ENCODE measurements around the gene FMN1. TPM values are rescaled to one million over a fixed set of nuclear protein-coding genes. Genes with fewer than 3 reads are reported as not detected.
"Not testable (repeated sequence)": the region's sequence is repeated elsewhere in the genome, so short reads cannot be mapped to it uniquely, and the experiment has no call there.

Gene FMN1
- total RNA-seq, 6 donors from 2014 or later: 20.2 to 176 (median 53.8) TPM

DNA sequence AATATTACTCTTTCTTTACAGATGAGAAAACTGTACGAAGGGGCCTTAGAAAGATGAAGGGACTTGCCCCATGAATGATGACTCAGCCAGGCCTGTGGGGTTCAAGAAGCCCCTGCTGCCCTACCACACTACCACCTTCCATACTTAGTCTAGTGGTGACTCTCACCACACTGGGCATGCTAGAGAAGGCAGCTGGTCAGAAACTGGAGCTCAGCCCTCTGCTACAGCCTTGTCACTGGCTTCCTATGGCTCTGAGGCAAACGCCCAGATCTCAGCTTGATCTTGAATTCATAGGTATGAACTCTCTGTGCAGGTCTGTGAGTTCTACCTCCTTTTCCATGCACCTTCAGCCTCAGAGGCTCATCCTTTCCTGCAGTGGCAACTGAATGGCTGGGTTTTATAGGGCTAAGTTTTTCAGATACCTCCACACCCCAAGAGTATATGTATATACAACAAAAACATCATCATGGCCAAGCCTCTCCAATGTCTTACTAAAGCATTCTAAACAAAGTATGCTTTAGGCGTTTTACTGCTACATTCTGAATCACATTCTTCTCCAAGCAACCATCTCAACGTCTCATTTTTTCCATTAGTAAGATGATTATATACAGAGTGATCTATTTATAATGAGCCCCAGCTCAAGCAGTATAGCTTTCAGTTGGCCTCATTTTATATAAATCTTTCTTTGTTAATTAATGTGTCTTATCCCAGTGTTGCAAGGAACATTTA, 242.6 kb downstream of the FMN1 start:
- Histone ChIP-seq H3K4me1 (peaks cover 0 to 4% (median 0%) of the 10 kb centered on the region in 4 donors), H3K9me3 (no peaks in the 10 kb centered on the region), H3K27me3 (no peaks in the 10 kb centered on the region), H3K4me3 (no peak overlapping the region), H3K27ac (no peak overlapping the region), H3K36me3 (no peaks in the 10 kb centered on the region)
- DNase-seq (no peak), ATAC-seq (ENCODE audit: low FRiP score in 2 of 2) (peak; percentile 15 to 21)
- whole genome bisulfite sequencing, 2 donors: 64 to 71% methylated on average over 4 of the region's 4 CpGs
- TF ChIP-seq EP300 (IDR thresholded peaks at IDR 0.05) (no peak), POLR2AphosphoS5 (IDR thresholded peaks at IDR 0.05) (no peak), CTCF (IDR thresholded peaks at IDR 0.05) (no peak), POLR2A (IDR thresholded peaks at IDR 0.05) (no peak)

DNA sequence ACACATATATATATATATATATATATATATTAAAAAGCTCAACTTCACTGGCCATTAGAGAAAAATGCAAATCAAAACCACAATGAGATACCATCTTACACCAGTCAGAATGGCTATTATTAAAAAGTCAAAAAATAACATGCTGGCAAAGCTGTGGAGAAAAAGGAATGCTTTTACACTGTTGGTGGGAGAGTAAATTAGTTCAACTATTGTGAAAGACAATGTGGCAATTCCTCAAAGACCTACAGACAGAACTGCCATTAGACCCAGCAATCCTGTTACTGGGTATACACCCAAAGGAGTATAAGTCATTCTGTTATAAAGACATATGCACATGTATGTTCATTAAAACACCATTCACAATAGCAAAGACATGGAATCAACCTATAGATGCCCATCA, 244.5 kb downstream of the FMN1 start:
- not testable (repeated sequence) for H3K27me3 ChIP-seq; H3K36me3 ChIP-seq; H3K4me3 ChIP-seq; H3K4me1 ChIP-seq; H3K27ac ChIP-seq; DNase-seq; ATAC-seq (ENCODE audit: low FRiP score in 2 of 2); H3K9me3 ChIP-seq

DNA sequence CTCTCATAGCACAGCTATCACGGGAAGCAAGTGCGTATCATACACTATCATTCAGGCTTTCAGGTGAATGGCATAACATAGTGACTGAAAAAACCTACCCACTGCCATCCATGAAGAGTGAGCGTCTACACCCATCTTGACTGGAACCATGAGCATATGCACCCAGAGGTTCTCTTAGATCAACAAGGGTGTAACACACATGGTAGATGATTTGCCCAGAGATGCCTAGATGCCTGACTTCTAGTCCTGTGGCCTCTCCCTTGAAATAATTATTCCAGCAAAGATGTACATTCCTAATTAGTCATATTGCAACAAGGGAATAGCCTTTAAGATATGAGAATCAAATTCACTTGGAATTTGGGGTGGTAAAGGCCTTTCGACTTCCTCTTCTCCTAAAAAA, 248.3 kb downstream of the FMN1 start:
- no peaks in the 10 kb centered on the region for H3K36me3 ChIP-seq
- no peak overlapping the region for H3K4me3 ChIP-seq
- no peaks in the 10 kb centered on the region for H3K4me1 ChIP-seq
- ATAC-seq (ENCODE audit: low FRiP score in 2 of 2): no peak
- H3K9me3 ChIP-seq: no peaks in the 10 kb centered on the region
- WGBS, 2 donors: 85 to 96% methylated on average over 4 of the region's 4 CpGs
- no peaks in the 10 kb centered on the region for H3K27me3 ChIP-seq
- TF ChIP-seq EP300 (IDR thresholded peaks at IDR 0.05) (no peak), POLR2AphosphoS5 (IDR thresholded peaks at IDR 0.05) (no peak), CTCF (IDR thresholded peaks at IDR 0.05) (no peak)
- no peak overlapping the region for H3K27ac ChIP-seq
- no peak for DNase-seq

DNA sequence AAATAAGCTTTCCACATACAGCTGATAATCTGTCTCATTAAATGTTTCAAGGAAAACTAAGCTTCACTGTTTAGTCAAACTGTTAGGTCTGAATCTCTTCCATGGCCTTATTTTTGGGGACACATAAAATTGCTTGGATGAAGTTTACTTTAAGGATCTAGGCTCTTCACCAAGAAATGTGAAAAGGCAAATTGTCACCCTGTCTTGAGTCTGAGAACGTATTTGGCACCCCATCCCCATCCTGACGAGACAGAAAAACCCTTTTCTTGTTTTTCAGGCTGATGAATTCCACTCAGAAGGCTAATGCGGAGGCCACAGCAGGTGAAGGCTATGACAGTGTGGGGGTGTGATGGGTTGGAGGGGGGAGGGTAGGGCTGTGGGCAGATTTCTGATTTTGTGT, 250.1 kb downstream of the FMN1 start:
- H3K27me3 ChIP-seq: no peaks in the 10 kb centered on the region
- no peaks in the 10 kb centered on the region for H3K4me1 ChIP-seq
- no peak overlapping the region for H3K4me3 ChIP-seq
- no peak for ATAC-seq (ENCODE audit: low FRiP score in 2 of 2)
- TF ChIP-seq EP300 (IDR thresholded peaks at IDR 0.05) (no peak), POLR2AphosphoS5 (IDR thresholded peaks at IDR 0.05) (no peak), CTCF (IDR thresholded peaks at IDR 0.05) (no peak), POLR2A (IDR thresholded peaks at IDR 0.05) (no peak)
- no peaks in the 10 kb centered on the region for H3K9me3 ChIP-seq
- no peaks in the 10 kb centered on the region for H3K36me3 ChIP-seq
- H3K27ac ChIP-seq: no peak overlapping the region
- no peak for DNase-seq
- 91 to 93% methylated on average over 3 of the region's 3 CpGs for WGBS, 2 donors

DNA sequence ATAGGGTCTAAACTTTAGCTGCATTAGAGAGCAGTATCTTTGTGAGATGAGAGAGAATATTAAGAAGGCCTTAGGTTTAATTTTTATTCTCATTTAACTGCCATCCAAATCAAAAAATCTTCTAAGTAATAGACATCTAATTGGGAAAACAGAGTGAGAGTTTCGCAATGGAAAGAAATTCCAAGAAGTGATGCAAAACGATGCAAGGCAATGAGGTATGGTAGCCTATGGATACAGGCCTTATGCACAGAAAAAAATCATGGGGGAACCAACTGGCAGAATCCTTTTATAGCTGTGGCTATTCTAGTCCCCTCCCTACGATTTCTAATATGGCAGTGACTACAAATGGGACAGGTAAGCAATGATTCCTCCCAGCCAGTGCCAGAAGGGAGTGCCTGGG, 250.8 kb downstream of the FMN1 start:
- ATAC-seq (ENCODE audit: low FRiP score in 2 of 2) (no peak), DNase-seq (no peak)
- no peak for TF ChIP-seq EP300 (IDR thresholded peaks at IDR 0.05)
- TF ChIP-seq POLR2A (IDR thresholded peaks at IDR 0.05): no peak
- TF ChIP-seq CTCF (IDR thresholded peaks at IDR 0.05): no peak
- TF ChIP-seq POLR2AphosphoS5 (IDR thresholded peaks at IDR 0.05): no peak
- H3K4me1 ChIP-seq: no peaks in the 10 kb centered on the region
- no peaks in the 10 kb centered on the region for H3K27me3 ChIP-seq
- no peak overlapping the region for H3K27ac ChIP-seq
- WGBS, 2 donors: 77 to 82% methylated on average over 3 of the region's 3 CpGs
- H3K4me3 ChIP-seq: no peak overlapping the region
- H3K9me3 ChIP-seq: no peaks in the 10 kb centered on the region
- no peaks in the 10 kb centered on the region for H3K36me3 ChIP-seq

Data from upper lobe of left lung (tissue), 6 donors.